Smooth muscle cell of the brain vasculature (primary cell): ENCODE measurements around the gene ANTXR2.
A peak's percentile ranks its signal among the peaks of the same experiment; 100 is the strongest.

ENCODE experiments used
- DNase-seq: peaks from one replicate; pipeline ENCODE4 v3.0.0-alpha.2; 2012; ENCODE audit warnings: low read depth, low spot score

Gene ANTXR2

DNA sequence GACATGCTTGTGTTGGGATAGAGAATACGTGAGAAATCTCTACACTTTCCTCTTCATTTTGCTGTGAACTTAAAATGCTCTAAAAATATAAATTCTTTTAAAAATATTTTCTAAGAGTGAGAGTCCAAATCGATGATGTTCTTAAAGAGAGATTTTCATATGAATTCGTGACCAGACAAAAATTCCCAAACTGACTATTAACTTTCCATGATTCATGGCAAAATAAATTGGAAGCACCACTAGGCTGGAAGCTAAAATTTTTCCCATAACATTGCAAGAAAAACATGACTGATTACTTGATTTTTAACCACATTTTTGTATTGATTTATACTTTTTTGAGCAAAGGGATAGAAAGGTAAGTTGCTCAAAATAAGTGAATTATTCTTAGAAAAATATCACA is 201.1 kb downstream of the ANTXR2 start:
- no peak for DNase-seq

DNA sequence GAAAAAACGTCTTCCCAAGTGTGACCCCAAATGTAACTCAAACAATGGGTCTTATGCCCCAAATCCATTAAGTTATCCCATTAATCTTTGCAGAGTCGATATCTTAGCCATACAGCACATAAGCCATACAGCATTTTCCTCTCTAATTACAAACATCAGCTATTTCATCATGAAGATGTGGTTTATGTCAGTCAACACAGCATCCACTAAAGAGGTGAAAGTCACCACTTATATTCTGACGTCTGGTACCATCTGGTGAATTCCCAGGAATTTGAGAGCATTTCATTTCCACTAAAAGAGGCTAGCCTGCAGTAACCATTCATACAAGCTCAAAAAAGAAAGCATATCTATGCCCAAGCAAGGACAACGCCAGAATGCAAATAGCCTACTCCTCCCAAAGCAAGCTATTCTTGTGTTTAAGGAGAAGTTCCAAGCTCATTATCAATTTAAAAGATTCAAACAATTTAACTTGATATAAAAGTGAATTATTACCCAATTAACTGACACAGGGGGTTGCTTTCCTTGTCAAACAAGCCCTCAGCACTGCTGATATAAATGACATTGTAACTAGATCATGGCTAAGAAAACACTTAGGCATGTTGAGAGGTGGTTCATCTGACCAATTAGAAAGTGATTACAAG is 203.3 kb downstream of the ANTXR2 start:
- DNase-seq = no peak

DNA sequence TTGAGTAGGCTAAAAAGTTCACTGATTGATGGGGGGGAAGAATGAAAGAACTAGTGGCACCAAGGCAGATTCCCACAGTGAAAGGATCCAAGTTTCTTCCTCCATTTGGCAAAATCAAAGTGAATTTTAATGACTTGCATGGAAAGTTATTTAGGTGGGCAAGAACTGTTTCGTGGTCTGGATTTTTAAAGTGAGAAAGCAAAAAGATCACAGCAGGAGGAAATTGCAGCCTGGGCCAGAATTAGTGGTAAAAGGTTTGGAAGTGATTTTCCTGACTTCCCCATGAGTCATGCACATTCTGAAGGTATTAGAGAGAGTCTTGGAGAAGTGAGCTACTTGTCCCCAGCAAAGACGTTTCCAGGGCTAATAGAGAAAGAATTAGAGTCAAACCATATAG is 207.8 kb downstream of the ANTXR2 start:
- no peak for DNase-seq

DNA sequence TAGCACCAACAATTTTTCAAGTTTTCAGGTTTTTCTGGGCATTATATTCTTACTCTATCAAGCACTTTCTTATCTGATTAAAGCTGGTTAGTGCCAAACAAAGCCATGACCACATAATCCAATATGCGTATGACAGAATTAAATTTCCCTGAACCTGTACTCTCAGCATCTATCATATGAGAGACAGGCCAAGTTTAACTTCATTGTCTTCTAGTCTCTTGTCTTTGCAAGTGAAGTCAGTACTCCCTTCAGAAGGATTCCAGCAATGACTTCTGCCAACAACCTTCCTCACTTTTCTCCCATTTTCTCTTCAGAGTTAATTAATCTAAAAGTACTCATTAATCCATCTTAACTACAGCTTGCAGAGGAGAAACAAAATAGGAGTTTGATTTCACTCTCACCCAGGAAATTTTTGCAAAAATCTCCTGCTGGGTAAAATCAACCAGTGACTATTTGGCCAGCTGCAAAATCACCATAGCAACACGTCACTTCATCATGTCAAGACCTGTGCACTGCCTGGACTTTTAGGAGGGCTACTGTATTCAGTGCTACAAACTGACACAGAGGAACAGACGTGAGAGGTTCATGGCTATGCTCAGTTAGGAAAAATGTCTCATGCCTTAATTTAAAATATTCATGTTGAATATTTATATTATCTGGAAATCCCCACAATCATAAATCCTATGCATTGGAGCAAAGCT is 208.4 kb downstream of the ANTXR2 start:
- no peak for DNase-seq

DNA sequence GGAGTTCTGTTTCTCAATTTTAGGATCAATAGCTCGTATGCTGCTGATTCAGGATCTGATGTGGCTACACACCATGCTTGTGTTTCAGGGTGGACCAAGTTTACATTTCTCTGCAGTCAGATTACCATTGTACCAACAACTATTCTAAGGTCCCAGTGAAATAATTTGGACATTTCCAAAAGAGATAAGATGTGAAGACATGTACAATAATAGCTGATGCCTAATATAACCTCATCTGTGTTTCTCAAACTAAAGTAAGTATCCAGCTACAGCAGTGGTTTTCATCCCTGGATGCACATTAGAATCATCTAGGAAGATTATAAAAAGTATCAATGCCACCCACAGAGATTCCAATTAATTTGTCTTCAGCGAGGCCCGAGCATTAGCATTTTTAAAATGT is 209.7 kb downstream of the ANTXR2 start:
- no peak for DNase-seq

DNA sequence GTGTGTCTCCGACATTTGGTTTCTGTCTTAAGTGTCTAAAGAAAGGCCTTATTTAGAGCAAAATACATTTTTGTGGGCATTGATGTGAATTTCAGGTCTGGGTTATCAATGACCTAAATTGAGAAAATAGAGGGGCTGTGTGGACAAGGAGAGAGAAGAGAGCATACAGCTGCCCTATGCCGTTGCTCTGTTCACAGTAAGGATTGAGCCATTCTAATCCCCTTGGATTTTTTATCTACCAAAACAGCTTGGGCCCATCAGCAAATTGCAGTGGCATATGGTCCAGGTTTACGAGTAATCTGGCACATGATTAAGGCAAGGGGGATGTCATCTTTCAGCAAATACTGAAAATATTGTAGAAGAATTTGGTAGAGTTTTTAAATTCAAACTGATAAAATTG is 210.2 kb downstream of the ANTXR2 start:
- DNase-seq = no peak

DNA sequence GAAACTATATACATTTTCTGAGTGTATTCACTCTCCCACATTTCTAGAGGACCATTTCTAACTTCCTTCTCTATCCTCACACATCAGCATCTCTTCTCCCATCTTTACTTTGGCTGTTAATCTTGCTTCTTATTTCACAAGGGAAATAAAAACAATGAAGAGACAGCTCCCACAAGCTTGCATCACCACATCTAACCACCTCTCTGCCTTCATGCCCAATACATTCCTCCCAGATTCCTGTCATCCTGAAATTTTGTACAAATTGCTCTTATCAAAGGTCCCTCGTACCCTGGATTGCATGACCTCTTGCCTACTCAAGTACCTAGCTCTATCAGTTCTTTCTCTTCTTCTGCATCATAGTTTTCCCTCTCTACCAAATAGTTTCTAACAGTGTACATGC is 215.2 kb downstream of the ANTXR2 start:
- DNase-seq = no peak

DNA sequence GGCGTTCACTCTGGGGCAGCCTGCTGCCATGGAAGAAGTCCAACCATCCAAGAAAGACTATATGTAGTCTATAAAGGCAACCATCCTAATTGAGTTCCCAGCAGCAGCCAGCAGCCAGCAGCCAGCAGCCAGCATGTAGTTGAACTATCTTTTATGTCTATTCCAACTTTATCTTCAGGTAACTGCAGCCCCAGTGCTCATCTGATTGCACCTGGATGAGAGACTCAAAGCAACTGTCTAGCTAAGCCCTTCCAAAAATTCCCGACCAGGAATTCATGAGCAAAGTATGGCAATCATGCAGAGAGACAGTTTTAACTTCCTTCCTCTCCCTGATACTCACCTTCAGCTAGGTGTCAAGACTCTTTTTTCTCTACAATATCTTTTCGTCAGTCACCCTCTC is 216.8 kb downstream of the ANTXR2 start:
- no peak for DNase-seq

DNA sequence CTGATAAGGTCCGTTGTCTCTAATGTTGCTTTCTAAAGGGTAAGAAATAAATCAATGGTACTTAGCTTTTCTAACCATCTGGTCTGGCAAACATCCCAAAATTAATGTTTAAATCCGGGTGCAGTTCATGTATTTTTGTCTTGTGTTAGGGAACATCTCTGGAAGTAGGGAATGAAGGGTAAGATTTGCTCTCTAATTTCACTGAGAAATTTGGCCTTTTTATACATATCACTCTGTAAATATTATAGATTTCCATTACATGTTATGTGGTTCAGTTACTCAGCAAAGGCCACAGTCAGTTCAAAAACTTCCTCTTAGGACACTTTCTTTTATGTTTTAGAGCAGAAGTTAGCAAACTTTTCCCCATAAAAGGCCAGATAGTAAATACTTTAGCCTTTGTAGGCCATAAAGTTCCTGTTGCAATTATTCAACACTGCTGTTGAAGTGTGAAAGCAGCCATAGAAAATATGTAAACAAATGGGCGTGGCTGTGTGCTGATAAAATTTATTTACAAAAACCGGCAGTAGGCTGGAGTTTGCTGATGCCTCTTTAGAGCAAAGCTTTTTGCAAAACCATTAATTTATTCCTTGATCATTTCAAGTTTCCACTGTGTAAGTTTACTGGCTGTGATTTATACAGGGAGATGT is 218.1 kb downstream of the ANTXR2 start:
- no peak for DNase-seq

DNA sequence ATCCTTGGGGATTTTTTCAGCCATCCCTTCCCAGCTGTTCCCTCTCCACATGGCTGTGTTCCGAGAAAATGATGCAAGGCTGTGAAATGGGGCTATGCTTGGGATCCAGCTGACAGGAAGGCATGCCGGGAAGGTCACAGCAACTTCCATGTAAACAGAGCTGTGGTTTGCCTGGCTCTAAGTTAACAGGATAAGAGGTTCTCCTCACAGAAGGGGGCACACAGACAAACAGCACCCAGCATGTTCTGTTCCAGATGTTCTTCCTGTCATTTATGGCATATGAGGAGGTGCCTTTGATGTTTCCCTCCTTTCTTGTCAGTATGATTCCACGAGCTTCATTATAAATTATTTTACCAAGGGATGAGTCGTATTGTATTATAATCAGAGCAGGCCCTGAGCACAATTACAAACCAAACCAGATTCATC is 220.7 kb downstream of the ANTXR2 start:
- peak; percentile 91 for DNase-seq

DNA sequence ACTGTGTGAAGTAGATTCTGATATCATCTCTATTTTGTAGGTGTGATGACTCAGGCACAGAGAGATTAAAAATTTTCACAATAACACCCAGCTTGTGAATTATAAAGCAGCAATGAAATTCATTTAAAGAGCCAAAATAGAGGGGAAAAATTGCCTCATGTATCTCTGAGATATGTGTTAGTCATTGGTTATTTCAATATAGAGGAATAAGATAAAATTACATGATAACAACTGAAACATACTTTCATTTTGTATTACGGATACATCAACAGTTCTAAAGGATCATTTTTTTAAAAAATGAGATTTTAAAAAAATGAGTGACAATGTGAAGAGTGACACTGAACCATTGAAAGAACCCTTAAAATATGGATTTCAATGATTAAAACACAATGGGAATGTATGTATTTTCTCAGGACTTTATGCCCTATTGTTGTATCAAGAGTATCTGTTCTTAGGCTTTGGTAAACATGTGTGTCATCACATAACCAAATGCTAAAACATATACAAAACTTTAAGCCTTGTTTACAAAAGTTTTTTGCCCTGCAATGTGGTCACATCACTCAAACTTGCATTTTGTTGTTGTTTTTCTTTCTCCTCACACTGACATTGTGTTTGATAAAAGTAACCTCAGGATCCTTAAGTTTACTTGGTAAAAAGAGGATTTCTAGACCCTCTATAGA is 221.3 kb downstream of the ANTXR2 start:
- no peak for DNase-seq
